Measurements from ENCODE around the gene HBM.
"Not testable (repeated sequence)": the region's sequence is repeated elsewhere in the genome, so short reads cannot be mapped to it uniquely, and the experiment has no call there.

Gene HBM

DNA sequence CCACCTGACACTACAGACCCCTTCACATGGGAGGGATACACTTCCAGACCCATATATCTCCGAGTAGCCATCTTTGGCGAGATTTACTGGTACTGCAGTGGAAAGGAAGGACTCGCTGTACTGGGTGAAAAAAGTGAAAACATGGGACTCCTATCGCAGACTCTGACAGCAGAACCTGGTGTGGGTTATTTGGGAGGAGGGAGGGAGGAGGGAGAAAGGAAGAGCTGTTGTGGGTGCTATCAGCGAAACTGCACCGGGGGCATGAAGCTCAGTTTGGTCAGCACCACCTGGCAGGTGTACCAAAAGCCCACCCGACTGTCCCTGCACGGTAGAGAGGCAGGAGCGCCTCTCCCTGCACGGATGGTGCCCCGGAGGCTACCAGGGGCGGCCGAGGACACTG, 19.4 kb downstream of the HBM start:
- DNase-seq (ENCODE audit: low read depth): no peak

DNA sequence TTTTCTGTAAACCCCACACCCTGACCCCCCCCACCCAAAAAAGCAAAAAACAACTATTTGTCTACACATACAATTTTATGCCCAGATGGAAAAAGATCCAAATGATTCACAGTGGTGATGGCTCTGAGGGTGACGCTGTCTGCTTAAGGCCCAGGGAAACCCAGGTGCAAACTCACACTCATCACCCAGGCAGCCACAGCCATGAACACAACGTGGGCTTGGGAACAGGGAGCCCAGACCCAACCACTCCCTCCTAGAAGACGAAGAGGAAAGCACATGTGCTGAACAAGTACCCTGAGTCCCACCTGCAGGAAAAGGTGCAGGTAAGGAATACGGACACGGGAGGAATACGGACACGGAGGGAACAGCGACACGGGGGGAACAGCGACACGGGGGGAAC, 19.9 kb downstream of the HBM start:
- no peak for DNase-seq (ENCODE audit: low read depth)

DNA sequence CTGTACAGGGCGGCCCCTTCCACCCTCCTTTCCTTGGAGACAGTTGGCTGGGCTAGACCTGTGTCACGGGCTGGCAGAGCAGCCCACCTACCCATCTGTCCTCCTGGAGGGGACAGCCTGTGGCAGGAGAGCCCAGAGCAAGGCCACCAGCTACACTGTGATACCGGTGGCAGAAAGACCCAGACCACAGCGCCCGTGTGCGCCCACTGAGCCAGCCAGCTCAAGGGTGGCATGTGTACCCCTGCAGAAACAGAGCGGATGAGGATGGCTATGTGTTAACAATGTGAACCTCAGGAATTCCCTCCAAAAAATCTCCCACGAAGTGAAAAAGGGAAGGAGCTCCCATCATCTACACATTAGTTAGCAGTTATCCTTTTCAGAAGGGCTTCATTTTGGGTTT, 21.6 kb downstream of the HBM start:
- no peak for DNase-seq (ENCODE audit: low read depth)

DNA sequence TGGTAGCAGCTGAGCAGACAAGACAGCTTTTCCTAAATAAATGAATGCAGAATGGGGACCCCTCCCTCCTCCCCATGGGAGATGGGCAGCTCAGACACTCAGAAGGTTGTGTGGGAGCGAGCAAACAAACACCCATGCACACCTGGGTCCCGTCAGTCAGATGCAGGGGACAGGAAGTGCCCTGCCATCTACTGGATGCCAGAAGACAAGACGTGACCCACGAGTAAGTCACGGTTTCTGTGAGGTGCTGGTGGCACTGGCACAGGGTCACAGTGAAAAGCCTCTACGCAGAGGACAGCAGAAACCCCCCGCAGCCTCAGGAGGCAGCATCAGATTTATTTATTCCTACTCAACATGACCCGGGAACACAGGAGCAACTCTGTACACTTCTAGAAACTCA, 22.9 kb downstream of the HBM start:
- DNase-seq (ENCODE audit: low read depth): no peak

DNA sequence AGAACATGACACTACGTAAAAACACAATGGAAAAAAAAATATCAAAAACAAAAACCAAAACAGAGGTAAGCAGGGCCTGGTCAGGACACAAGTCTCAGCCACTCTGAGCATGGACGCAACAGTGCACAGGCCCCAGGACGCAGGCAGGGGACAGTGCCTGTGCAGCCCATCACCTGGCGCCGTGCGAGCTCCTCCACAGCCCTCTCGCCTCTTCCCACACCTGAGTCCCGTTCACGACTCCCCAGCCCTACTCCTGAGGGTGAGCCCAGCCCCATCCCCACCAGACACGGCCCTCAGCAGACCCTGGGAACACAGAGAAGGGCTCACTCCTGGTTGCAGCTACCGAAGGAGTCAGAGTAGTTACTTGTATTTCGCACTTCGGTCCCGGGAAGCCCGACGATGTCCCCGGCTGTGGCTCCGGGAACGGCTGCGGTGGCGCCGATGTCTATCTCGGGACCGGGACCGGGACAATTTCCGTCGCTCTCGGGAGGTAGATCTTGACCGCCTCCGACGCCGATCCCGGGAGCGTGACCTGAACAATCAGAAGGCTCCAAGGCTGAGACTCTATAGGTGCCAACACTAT, 23.9 kb downstream of the HBM start:
- no peak for DNase-seq (ENCODE audit: low read depth)

DNA sequence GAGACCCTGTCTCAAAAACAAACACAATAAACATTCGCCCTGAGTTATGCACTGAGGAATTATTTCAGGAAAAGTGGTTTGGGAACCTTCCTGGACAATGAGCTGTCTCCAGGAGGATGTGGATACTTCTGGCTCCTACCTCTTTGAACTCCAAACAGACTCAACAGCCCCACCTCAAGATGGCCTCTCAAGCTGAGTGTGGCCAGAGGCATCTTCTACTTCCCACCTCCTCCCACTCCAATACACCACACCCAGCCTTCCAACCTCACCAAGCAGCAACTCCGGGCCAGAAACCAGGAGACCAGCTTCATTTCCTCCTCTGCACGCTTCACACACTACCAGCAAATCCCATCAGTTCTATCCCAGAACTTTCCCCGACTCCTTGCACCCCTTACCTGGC, 26.1 kb downstream of the HBM start:
- no peak for DNase-seq (ENCODE audit: low read depth)

DNA sequence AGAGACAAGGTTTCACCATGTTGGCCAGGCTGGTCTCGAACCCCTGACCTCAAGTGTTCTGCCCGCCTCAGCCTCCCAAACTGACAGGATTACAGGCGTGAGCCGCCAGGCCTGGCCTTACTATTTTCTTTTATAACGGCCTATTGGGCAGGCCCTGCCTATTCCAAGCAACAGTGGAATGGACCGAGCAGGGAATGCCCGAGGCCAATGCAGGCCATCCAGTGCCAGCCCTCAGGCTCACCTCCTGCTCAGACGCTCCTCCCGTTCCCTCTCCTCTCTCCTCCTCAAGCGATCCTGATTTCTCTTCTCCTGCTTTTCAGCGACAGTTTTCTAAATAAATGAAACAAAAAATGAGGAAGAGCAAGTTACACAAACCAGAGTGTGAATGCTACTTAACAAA, 26.9 kb downstream of the HBM start:
- no peak for DNase-seq (ENCODE audit: low read depth)

DNA sequence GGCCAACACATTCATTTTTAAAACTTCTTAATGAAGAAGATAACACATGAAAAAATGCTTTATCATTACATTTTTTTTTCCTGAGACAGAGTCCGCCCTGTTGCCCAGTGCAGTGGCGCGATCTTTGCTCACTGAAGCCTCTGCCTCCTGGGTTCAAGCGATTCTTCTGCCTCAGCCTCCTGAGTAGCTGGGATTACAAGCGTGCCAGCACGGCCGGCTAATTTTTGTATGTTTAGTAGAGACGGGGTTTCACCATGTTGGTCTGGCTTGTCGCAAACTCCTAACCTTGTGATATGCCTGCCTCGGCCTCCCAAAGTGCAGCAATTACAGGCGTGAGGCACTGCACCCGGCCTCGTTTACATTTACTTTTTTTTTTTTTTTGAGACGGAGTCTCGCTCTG, 27.7 kb downstream of the HBM start:
- no peak for DNase-seq (ENCODE audit: low read depth)

DNA sequence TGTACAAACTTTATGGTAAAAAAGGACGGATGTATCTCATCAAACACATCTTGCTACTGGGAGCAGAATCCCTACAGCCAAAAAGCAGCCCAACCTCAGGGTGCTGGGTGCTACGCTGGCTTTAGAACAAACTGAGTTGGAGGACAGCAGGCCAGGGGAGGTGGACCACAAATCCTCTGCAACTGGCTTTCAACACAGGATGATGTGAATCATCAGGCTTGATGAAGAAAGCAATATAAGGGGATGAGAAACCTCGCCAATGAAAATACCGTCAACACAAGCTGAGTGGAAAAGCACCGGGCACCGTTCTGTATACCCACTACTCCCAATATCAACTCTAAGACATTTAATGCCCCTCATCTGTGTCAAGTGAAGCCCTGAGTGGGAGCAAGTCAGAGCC, 28.7 kb downstream of the HBM start:
- no peak for DNase-seq (ENCODE audit: low read depth)

DNA sequence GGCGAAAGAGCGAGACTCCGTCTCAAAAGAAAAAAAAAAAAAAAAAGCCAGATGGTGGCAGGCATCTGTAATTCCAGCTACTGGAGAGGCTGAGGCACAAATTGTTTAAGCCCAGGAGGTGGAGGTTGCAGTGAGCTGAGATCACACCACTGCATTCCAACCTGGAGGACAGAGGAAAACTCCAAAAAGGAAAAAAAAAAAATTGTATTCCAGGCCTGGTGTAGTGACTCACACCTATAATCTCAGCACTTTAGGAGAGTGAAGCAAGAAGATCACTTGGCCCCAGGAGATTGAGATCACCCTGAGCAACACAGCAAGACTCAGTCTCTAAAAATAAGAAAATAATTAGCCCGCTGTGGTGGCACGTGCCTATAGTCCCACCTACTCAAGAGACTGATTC, 34.6 kb downstream of the HBM start:
- no peak for DNase-seq (ENCODE audit: low read depth)

DNA sequence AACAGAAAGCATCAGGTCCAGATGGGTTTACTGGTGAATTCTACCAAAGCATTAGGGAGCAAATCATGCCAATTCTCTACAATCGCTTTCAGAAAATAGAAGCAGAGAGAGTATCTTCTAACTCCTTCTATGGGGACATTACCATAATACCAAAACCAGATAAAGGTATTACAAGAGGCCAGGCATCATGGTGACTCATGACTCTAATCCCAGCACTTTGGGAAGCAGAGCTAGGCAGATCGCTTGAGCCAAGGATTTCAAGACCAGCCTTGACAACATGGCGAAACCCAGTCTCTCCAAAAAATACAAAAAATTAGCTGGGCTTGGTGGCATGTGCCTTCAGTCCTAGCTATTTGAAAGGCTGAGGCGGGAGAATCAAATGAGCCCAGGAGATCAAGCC, 37.5 kb downstream of the HBM start:
- DNase-seq (ENCODE audit: low read depth): no peak

DNA sequence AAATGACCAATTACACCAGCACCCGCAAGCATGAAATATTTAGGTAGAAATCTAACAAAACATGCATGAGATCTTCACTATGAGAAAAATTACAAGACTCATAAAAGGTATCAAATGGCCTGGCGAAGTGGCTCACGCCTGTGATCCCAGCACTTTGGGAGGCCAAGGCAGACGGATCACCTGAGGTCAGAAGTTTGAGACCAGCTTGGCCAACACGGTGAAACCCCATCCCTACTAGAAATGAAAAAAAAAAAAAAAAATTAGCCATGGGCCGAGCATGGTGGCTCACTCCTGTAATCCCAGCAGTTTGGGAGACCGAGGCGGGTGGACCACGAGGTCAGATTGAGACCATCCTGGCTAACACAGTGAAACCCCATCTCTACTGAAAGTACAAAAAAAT, 38.3 kb downstream of the HBM start:
- not testable (repeated sequence) for DNase-seq (ENCODE audit: low read depth)

DNA sequence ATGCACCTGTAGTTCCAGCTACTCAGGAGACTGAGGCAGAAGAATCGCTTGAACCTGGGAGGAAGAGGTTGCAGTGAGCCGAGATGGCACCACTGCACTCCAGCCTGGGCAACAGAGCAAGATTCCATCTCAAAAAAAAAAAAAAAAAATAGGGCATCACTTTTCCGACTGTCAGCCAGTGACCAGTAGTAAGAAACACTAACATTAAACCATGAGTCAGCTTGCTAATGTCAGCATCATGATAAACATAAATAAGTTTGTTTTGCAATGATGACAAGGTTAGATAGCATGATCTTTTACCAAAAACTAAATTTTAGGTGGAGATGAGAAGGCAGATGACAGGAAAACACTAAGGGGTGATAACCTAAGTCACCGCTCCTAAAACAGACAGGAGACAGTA, 43.6 kb downstream of the HBM start:
- not testable (repeated sequence) for DNase-seq (ENCODE audit: low read depth)

DNA sequence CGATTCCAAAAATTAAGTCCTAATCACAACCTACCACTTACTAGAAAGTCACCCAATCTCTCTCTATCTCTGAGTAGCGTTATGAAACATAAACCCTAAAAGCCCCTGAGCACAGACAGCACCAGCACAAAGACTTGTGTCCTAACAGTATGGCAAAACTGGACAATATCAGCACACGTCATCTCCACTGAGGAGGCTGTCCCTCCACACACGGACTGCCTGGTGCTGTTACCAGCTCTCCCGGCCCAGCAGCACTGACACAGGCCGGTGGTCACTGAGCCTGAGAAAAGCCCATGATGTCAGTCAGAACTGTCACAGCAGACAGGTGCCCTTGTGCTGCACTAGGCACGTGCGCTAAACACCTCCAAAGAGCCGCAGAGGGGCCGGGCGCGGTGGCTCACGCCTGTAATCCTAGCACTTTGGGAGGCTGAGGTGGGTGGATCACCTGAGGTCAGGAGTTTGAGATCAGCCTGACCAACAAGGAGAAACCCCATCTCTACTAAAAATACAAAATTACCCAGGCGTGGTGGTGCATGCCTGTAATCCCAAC, 45.9 kb downstream of the HBM start:
- not testable (repeated sequence) for DNase-seq (ENCODE audit: low read depth)

DNA sequence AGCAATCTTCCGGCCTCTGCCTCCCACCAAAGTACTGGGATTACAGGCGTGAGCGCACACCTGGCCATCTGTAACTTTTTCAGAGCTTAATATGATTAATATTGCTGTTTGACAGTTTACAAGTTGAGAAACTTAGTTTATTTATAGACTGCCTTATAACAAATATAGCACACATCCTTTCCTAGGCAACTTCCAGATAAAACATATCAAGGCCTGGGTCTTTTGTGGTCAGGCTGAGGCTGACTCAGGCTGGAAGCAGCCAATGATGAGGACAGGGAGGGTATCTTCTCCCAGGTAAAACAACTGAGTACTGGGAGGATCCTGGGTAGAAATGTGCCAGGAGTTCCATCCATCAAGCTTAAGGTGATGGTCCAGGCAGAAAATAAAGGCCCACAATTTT, 47.2 kb downstream of the HBM start:
- DNase-seq (ENCODE audit: low read depth): no peak

All from activated gamma-delta T cell treated with anti-CD3 and anti-CD28 coated beads, Interleukin-2, amount 50 U/mL, for 16 hours (primary cell).